ENCODE results near the gene KCNH1. TPM values are rescaled to one million over a fixed set of nuclear protein-coding genes. Genes with fewer than 3 reads are reported as not detected.

Gene KCNH1
- polyA plus RNA-seq, 2 of the 4 experiments (the other 2 are of a cell fraction) = 5.1 to 7.9 TPM

DNA sequence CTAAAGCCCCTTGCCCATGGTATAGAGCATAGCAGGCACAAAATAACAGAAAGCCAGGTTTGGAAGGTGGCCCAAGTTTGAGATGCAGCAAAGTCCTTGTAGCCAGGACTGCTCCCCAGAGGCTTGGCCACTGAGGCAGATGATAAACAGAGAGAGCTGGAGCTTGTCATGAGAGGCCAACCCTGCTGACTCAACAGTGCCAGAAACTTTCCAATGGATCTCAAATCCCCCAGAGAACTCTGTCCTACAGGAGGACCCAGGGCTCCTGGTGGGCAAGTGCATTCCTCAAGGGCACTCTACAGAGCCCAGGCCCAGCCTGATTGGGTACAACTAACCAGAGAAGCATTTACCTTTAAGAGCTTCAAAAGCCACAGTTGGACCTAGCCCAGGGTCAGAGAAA is 280.7 kb downstream of the KCNH1 start:
- CTCF ChIA-PET = interaction anchor here (1.0 to 1.8 kb wide), 3 partner anchors 9 to 281 kb away, joined by 3 to 4 read pairs (median 3); partner anchors contain the start of gene KCNH1
- H3K9me3 ChIP-seq = no peaks in the 10 kb centered on the region

GRCh38 chr1:210850556-210850955 is 283.4 kb downstream of the KCNH1 start:
- Histone ChIP-seq H3K27ac (0 out of 6 replicates have a peak overlapping the region, but pooled peaks of 1 of the 2 experiments have one; percentile 1), H3K4me3 (no peak overlapping the region), H3K9me3 (no peaks in the 10 kb centered on the region), H3K4me1 (peaks cover 7% of the 10 kb centered on the region; the same call in 2 of the 3 replicates), H3K4me2 (no peak overlapping the region)
- ATAC-seq = peak in 1 of 2 experiments; percentile 26; a peak in 1 of 6 replicates
- TF ChIP-seq FOSL2 (IDR thresholded peaks at IDR 0.05) (no peak), FOSL2 (CRISPR knock-in tag; IDR thresholded peaks at IDR 0.05) (no peak), HOXA7 (CRISPR knock-in tag; IDR thresholded peaks at IDR 0.05) (no peak), JUNB (IDR thresholded peaks at IDR 0.05) (no peak), CBX2 (IDR thresholded peaks at IDR 0.05; ENCODE audit: borderline replicate concordance, low read depth) (no peak), FOSB (CRISPR knock-in tag; IDR thresholded peaks at IDR 0.05) (no peak), GATA3 (IDR thresholded peaks at IDR 0.05; ENCODE audit: borderline replicate concordance) (no peak), HDAC2 (IDR thresholded peaks at IDR 0.05) (no peak), ZFP36 (IDR thresholded peaks at IDR 0.05; ENCODE audit: borderline replicate concordance, partially characterized antibody) (no peak), RARB (CRISPR knock-in tag; IDR thresholded peaks at IDR 0.05) (no peak), NR3C1 (IDR thresholded peaks at IDR 0.05) (no peak)
- TF ChIP-seq, protein P1, sequence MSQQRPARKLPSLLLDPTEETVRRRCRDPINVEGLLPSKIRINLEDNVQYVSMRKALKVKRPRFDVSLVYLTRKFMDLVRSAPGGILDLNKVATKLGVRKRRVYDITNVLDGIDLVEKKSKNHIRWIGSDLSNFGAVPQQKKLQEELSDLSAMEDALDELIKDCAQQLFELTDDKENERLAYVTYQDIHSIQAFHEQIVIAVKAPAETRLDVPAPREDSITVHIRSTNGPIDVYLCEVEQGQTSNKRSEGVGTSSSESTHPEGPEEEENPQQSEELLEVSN (IDR thresholded peaks at IDR 0.05; ENCODE audit: borderline replicate concordance, low read depth) = no peak
- no peak for DNase-seq (ENCODE audit: low read depth in 1 of 2, low spot score in 1 of 2)
- ChIA-PET CTCF (interaction anchor here (0.7 to 1.7 kb wide), 3 partner anchors 15 to 284 kb away, joined by 3 to 7 read pairs (median 3); partner anchors contain the start of gene KCNH1), POLR2A (no interaction called here)
- FAIRE-seq = no peak

More for the DNA sequence above, 280.7 kb downstream of the KCNH1 start:
- Histone ChIP-seq H3K4me1 (peaks cover 16% of the 10 kb centered on the region; the same call in 2 of the 3 replicates), H3K4me2 (no peak overlapping the region), H3K4me3 (no peak overlapping the region), H3K27ac (no peak overlapping the region)
- ATAC-seq = no peak
- POLR2A ChIA-PET = no interaction called here
- TF ChIP-seq CEBPB (IDR thresholded peaks at IDR 0.05) = no peak
- no peak for TF ChIP-seq POLR2A (IDR thresholded peaks at IDR 0.05; ENCODE audit: low read length)
- no peak for TF ChIP-seq RAD21 (conservative IDR thresholded peaks at IDR 0.05 in 1 of 2, IDR thresholded peaks at IDR 0.05 in 1 of 2)
- no peak for TF ChIP-seq MAZ (IDR thresholded peaks at IDR 0.05; ENCODE audit: borderline replicate concordance, low read depth, low read length)
- TF ChIP-seq MAFK (IDR thresholded peaks at IDR 0.05; ENCODE audit: partially characterized antibody) = no peak
- TF ChIP-seq RNF2 (IDR thresholded peaks at IDR 0.05; ENCODE audit: borderline replicate concordance, low read depth) = no peak
- TF ChIP-seq, protein P2, sequence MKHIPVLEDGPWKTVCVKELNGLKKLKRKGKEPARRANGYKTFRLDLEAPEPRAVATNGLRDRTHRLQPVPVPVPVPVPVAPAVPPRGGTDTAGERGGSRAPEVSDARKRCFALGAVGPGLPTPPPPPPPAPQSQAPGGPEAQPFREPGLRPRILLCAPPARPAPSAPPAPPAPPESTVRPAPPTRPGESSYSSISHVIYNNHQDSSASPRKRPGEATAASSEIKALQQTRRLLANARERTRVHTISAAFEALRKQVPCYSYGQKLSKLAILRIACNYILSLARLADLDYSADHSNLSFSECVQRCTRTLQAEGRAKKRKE (CRISPR knock-in tag; IDR thresholded peaks at IDR 0.05; ENCODE audit: low read depth) = no peak
- no peak for TF ChIP-seq JUN (IDR thresholded peaks at IDR 0.05)
- TF ChIP-seq CBX2 (IDR thresholded peaks at IDR 0.05; ENCODE audit: borderline replicate concordance, low read depth) = no peak
- no peak for TF ChIP-seq RCOR1 (IDR thresholded peaks at IDR 0.05; ENCODE audit: low read depth, low read length)
- TF ChIP-seq, protein P3, sequence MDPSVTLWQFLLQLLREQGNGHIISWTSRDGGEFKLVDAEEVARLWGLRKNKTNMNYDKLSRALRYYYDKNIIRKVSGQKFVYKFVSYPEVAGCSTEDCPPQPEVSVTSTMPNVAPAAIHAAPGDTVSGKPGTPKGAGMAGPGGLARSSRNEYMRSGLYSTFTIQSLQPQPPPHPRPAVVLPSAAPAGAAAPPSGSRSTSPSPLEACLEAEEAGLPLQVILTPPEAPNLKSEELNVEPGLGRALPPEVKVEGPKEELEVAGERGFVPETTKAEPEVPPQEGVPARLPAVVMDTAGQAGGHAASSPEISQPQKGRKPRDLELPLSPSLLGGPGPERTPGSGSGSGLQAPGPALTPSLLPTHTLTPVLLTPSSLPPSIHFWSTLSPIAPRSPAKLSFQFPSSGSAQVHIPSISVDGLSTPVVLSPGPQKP (IDR thresholded peaks at IDR 0.05; ENCODE audit: low read depth, low read length) = no peak
- TF ChIP-seq, protein P4, sequence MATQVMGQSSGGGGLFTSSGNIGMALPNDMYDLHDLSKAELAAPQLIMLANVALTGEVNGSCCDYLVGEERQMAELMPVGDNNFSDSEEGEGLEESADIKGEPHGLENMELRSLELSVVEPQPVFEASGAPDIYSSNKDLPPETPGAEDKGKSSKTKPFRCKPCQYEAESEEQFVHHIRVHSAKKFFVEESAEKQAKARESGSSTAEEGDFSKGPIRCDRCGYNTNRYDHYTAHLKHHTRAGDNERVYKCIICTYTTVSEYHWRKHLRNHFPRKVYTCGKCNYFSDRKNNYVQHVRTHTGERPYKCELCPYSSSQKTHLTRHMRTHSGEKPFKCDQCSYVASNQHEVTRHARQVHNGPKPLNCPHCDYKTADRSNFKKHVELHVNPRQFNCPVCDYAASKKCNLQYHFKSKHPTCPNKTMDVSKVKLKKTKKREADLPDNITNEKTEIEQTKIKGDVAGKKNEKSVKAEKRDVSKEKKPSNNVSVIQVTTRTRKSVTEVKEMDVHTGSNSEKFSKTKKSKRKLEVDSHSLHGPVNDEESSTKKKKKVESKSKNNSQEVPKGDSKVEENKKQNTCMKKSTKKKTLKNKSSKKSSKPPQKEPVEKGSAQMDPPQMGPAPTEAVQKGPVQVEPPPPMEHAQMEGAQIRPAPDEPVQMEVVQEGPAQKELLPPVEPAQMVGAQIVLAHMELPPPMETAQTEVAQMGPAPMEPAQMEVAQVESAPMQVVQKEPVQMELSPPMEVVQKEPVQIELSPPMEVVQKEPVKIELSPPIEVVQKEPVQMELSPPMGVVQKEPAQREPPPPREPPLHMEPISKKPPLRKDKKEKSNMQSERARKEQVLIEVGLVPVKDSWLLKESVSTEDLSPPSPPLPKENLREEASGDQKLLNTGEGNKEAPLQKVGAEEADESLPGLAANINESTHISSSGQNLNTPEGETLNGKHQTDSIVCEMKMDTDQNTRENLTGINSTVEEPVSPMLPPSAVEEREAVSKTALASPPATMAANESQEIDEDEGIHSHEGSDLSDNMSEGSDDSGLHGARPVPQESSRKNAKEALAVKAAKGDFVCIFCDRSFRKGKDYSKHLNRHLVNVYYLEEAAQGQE (IDR thresholded peaks at IDR 0.05) = no peak
- no peak for TF ChIP-seq CBX8 (IDR thresholded peaks at IDR 0.05)
- TF ChIP-seq, protein P5, sequence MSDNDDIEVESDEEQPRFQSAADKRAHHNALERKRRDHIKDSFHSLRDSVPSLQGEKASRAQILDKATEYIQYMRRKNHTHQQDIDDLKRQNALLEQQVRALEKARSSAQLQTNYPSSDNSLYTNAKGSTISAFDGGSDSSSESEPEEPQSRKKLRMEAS (IDR thresholded peaks at IDR 0.05) = no peak
- no peak for TF ChIP-seq EP300 (IDR thresholded peaks at IDR 0.05)
- no peak for TF ChIP-seq ZFP36 (IDR thresholded peaks at IDR 0.05; ENCODE audit: borderline replicate concordance, partially characterized antibody)
- no peak for DNase-seq (ENCODE audit: low read depth in 1 of 2, low spot score in 1 of 2)
- no peak for FAIRE-seq

Measured in A549 (cell line).